ENCODE results near the gene KCTD19. TPM values are rescaled to one million over a fixed set of nuclear protein-coding genes. Genes with fewer than 3 reads are reported as not detected.

The KCTD19 gene
- total RNA-seq, 2 experiments from 2014 or later, result 1.2 to 2.5 TPM

GRCh38 chr16:67294938-67295361, 31.6 kb downstream of the KCTD19 start:
- no peak overlapping the region for H3K27ac Mint-ChIP-seq
- intact Hi-C loops (cut with micrococcal nuclease), result no loop called here
- peaks cover 5% of the 10 kb centered on the region for H3K4me1 Mint-ChIP-seq (ENCODE audit: low read depth)
- no peaks in the 10 kb centered on the region for H3K9me3 Mint-ChIP-seq
- POLR2A ChIA-PET, result no interaction called here
- no peaks in the 10 kb centered on the region for H3K27me3 Mint-ChIP-seq
- H3K4me3 Mint-ChIP-seq, result no peak overlapping the region
- no peaks in the 10 kb centered on the region for H3K36me3 Mint-ChIP-seq
- CTCF ChIA-PET, result no interaction called here
- no peak for DNase-seq

GRCh38 chr16:67294171-67294757, 32.3 kb downstream of the KCTD19 start:
- no peak overlapping the region for H3K4me3 Mint-ChIP-seq
- H3K27ac Mint-ChIP-seq, result no peak overlapping the region
- intact Hi-C loops (cut with micrococcal nuclease), result no loop called here
- no peaks in the 10 kb centered on the region for H3K36me3 Mint-ChIP-seq
- ChIA-PET POLR2A (interaction anchor here (0.5 kb wide), 1 partner anchor 93 kb away, joined by 4 read pairs; no protein-coding TSS in a partner anchor), CTCF (interaction anchor here (1.0 to 1.9 kb wide), 2 partner anchors 17 to 105 kb away, joined by 3 to 6 read pairs; no protein-coding TSS in a partner anchor)
- DNase-seq, result no peak
- no peaks in the 10 kb centered on the region for H3K9me3 Mint-ChIP-seq
- no peaks in the 10 kb centered on the region for H3K27me3 Mint-ChIP-seq
- peaks cover 10% of the 10 kb centered on the region for H3K4me1 Mint-ChIP-seq (ENCODE audit: low read depth)

- H3K9me3 Mint-ChIP-seq, result no peaks in the 10 kb centered on the region
- ChIA-PET CTCF (no interaction called here), POLR2A (no interaction called here)
- H3K36me3 Mint-ChIP-seq, result no peaks in the 10 kb centered on the region
- no peak for DNase-seq
- intact Hi-C loops (cut with micrococcal nuclease), result no loop called here
- peaks cover 10% of the 10 kb centered on the region for H3K4me1 Mint-ChIP-seq (ENCODE audit: low read depth)
- H3K27ac Mint-ChIP-seq, result no peak overlapping the region
- H3K4me3 Mint-ChIP-seq, result no peak overlapping the region
- H3K27me3 Mint-ChIP-seq, result no peaks in the 10 kb centered on the region
Observed at GRCh38 chr16:67291461-67291860, 35.1 kb downstream of the KCTD19 start.

GRCh38 chr16:67287960-67288359, 38.6 kb downstream of the KCTD19 start:
- Mint-ChIP-seq H3K27me3 (no peaks in the 10 kb centered on the region), H3K36me3 (no peaks in the 10 kb centered on the region), H3K27ac (no peak overlapping the region), H3K4me1 (ENCODE audit: low read depth) (peaks cover 10% of the 10 kb centered on the region), H3K4me3 (no peak overlapping the region), H3K9me3 (no peaks in the 10 kb centered on the region)
- ChIA-PET POLR2A (no interaction called here), CTCF (interaction anchor here (0.9 kb wide), 1 partner anchor 140 kb away, joined by 3 read pairs; no protein-coding TSS in a partner anchor)
- no peak for DNase-seq
- intact Hi-C loops (cut with micrococcal nuclease), result no loop called here

- H3K27ac Mint-ChIP-seq, result no peak overlapping the region
- H3K27me3 Mint-ChIP-seq, result no peaks in the 10 kb centered on the region
- DNase-seq, result no peak
- H3K4me3 Mint-ChIP-seq, result no peak overlapping the region
- intact Hi-C loops (cut with micrococcal nuclease), result no loop called here
- ChIA-PET CTCF (no interaction called here), POLR2A (no interaction called here)
- peaks cover 10% of the 10 kb centered on the region for H3K4me1 Mint-ChIP-seq (ENCODE audit: low read depth)
- no peaks in the 10 kb centered on the region for H3K9me3 Mint-ChIP-seq
- H3K36me3 Mint-ChIP-seq, result no peaks in the 10 kb centered on the region
Observed at GRCh38 chr16:67286441-67287235, 39.9 kb downstream of the KCTD19 start.

- CTCF ChIA-PET, result interaction anchor here (1.0 kb wide), 1 partner anchor 117 kb away, joined by 3 read pairs; no protein-coding TSS in a partner anchor
- Mint-ChIP-seq H3K27me3 (no peaks in the 10 kb centered on the region), H3K4me3 (no peak overlapping the region), H3K36me3 (no peaks in the 10 kb centered on the region), H3K4me1 (ENCODE audit: low read depth) (peaks cover 6% of the 10 kb centered on the region), H3K9me3 (no peaks in the 10 kb centered on the region), H3K27ac (no peak overlapping the region)
- DNase-seq, result no peak
- intact Hi-C loops (cut with micrococcal nuclease), result no loop called here
- POLR2A ChIA-PET, result interaction anchor here (0.8 kb wide), 1 partner anchor 91 kb away, joined by 3 read pairs; no protein-coding TSS in a partner anchor
Observed at GRCh38 chr16:67284699-67285646, 41.6 kb downstream of the KCTD19 start.

GRCh38 chr16:67283826-67284555, 42.5 kb downstream of the KCTD19 start:
- CTCF ChIA-PET, result no interaction called here
- H3K9me3 Mint-ChIP-seq, result no peaks in the 10 kb centered on the region
- no peaks in the 10 kb centered on the region for H3K27me3 Mint-ChIP-seq
- H3K4me1 Mint-ChIP-seq (ENCODE audit: low read depth), result no peaks in the 10 kb centered on the region
- intact Hi-C loops (cut with micrococcal nuclease), result no loop called here
- H3K36me3 Mint-ChIP-seq, result no peaks in the 10 kb centered on the region
- H3K4me3 Mint-ChIP-seq, result no peak overlapping the region
- H3K27ac Mint-ChIP-seq, result no peak overlapping the region
- POLR2A ChIA-PET, result interaction anchor here (0.8 kb wide), 1 partner anchor 90 kb away, joined by 3 read pairs; no protein-coding TSS in a partner anchor
- DNase-seq, result no peak

- no peaks in the 10 kb centered on the region for H3K27me3 Mint-ChIP-seq
- no peak overlapping the region for H3K27ac Mint-ChIP-seq
- intact Hi-C loops (cut with micrococcal nuclease), result no loop called here
- CTCF ChIA-PET, result interaction anchor here (1.0 kb wide), 1 partner anchor 41 kb away, joined by 3 read pairs; no protein-coding TSS in a partner anchor
- no peak overlapping the region for H3K4me3 Mint-ChIP-seq
- no peaks in the 10 kb centered on the region for H3K9me3 Mint-ChIP-seq
- POLR2A ChIA-PET, result interaction anchor here (1.1 kb wide), 1 partner anchor 28 kb away, joined by 3 read pairs; no protein-coding TSS in a partner anchor
- H3K4me1 Mint-ChIP-seq (ENCODE audit: low read depth), result peaks cover 3% of the 10 kb centered on the region
- DNase-seq, result no peak
- no peaks in the 10 kb centered on the region for H3K36me3 Mint-ChIP-seq
Observed at GRCh38 chr16:67283039-67283825, 43.3 kb downstream of the KCTD19 start.

- Mint-ChIP-seq H3K4me3 (no peak overlapping the region), H3K27me3 (no peaks in the 10 kb centered on the region), H3K4me1 (ENCODE audit: low read depth) (peaks cover 8% of the 10 kb centered on the region), H3K27ac (no peak overlapping the region), H3K36me3 (peaks cover 3% of the 10 kb centered on the region), H3K9me3 (no peaks in the 10 kb centered on the region)
- ChIA-PET CTCF (interaction anchor here (1.0 to 1.9 kb wide), 6 partner anchors 22 to 184 kb away, joined by 3 to 5 read pairs (median 4); partner anchors contain the start of gene TPPP3), POLR2A (interaction anchor here (1.0 to 1.1 kb wide), 2 partner anchors 29 to 50 kb away, joined by 3 read pairs; no protein-coding TSS in a partner anchor)
- DNase-seq, result no peak
- intact Hi-C loops (cut with micrococcal nuclease), result no loop called here
Observed at GRCh38 chr16:67282447-67282805, 44.1 kb downstream of the KCTD19 start.

- Mint-ChIP-seq H3K4me3 (no peak overlapping the region), H3K27me3 (no peaks in the 10 kb centered on the region), H3K27ac (no peak overlapping the region), H3K9me3 (no peaks in the 10 kb centered on the region), H3K36me3 (peaks cover 7% of the 10 kb centered on the region), H3K4me1 (ENCODE audit: low read depth) (peaks cover 13% of the 10 kb centered on the region)
- ChIA-PET POLR2A (interaction anchor here (1.0 to 1.1 kb wide), 2 partner anchors 30 to 51 kb away, joined by 3 read pairs; no protein-coding TSS in a partner anchor), CTCF (interaction anchor here (0.6 to 1.9 kb wide), 8 partner anchors 12 to 184 kb away, joined by 3 to 9 read pairs (median 4); partner anchors contain the start of gene TPPP3)
- intact Hi-C loops (cut with micrococcal nuclease), result no loop called here
- DNase-seq, result no peak
Observed at GRCh38 chr16:67281536-67282446, 44.8 kb downstream of the KCTD19 start.

All from activated CD4-positive, alpha-beta memory T cell treated with anti-CD3 and anti-CD28 coated beads for 36 hours (primary cell).